GM12878 (cell line): ENCODE data around the gene OR13A1. TPM values are rescaled to one million over a fixed set of nuclear protein-coding genes. Genes with fewer than 3 reads are reported as not detected.

Experiments used
- ATAC-seq: fragments of 200-7000 bp; cut with Tn5 transposase; 3 replicates; pipeline ENCODE4 v1.9.1; 2020; ENCODE audit warnings: mild to moderate bottlenecking, moderate library complexity
- BruUV-seq: library from RNA; stranded (reverse); fragments of 400-500 nt; replicated peaks from 2 replicates; lab custom pipeline; 2021; lab: Mats Ljungman, UMichigan
- CTCF ChIA-PET: fragments of 300-600 bp; sonication (Branson Sonifier 250); formaldehyde crosslinking; extraction: SDS; loops from one replicate; lab custom pipeline; 2021; ENCODE audit warnings: inconsistent platforms; lab: Yijun Ruan, JAX
- POLR2A ChIA-PET: fragments of 350-600 bp; formaldehyde crosslinking; extraction: SDS; loops from one replicate; lab custom pipeline; 2021; ENCODE audit warnings: inconsistent platforms; lab: Charles Lee
- RAD21 ChIA-PET: fragments of 300-600 bp; sonication (Branson Sonifier 250); formaldehyde crosslinking; loops from one replicate; lab custom pipeline; 2023; ENCODE audit warnings: antibody characterized with exemption; ENCODE audit not compliant: unreplicated experiment; lab: Charles Lee
- SMC1A ChIA-PET: fragments of 300-600 bp; sonication (Branson Sonifier 250); formaldehyde crosslinking; loops from one replicate; lab custom pipeline; 2023; ENCODE audit not compliant: unreplicated experiment, uncharacterized antibody; lab: Charles Lee
- DNase-seq: peaks from one replicate; pipeline ENCODE4 v3.0.0-alpha.2; 2011; ENCODE audit warnings: low read depth, low spot score
- FAIRE-seq: peaks from 3 replicates; lab custom pipeline; 2011; peaks lifted over from hg19 to GRCh38; lab: Jason Lieb, UNC
- H2AFZ ChIP-seq: 2 replicates; pipeline ENCODE4 v1.6.0; 2011; ENCODE audit warnings: low read depth, low read length, control low read depth; ENCODE audit not compliant: control insufficient read depth
- H3K27ac ChIP-seq: 2 replicates; pipeline ENCODE4 v1.5.1; 2011; ENCODE audit warnings: control low read depth; ENCODE audit not compliant: control insufficient read depth, insufficient read depth
- H3K27me3 ChIP-seq, 2 experiments: replicated peaks in 1 of 2; 2 replicates each; pipeline versions ENCODE4 v1.6.0 to v1.6.1; 2011; ENCODE audit warnings: low read length in 1 of 2; ENCODE audit not compliant: control insufficient read depth in 2 of 2, insufficient read depth in 2 of 2
- H3K36me3 ChIP-seq, 2 experiments: 2 replicates each; pipeline ENCODE4 v1.5.1; 2011; ENCODE audit warnings: low read length in 1 of 2; ENCODE audit not compliant: control insufficient read depth in 2 of 2, insufficient read depth in 2 of 2
- H3K4me1 ChIP-seq: 2 replicates; pipeline ENCODE4 v1.6.1; 2011; ENCODE audit warnings: mild to moderate bottlenecking, low read length, moderate library complexity, mixed read lengths; ENCODE audit not compliant: control insufficient read depth, insufficient read depth
- H3K4me2 ChIP-seq: 2 replicates; pipeline ENCODE4 v1.6.0; 2011; ENCODE audit warnings: control low read depth; ENCODE audit not compliant: control insufficient read depth, insufficient read depth
- H3K4me3 ChIP-seq: fragments of 200-600 bp; sonication (generic); 2 replicates; pipeline ENCODE4 v1.5.1; 2016
- H3K79me2 ChIP-seq: 2 replicates; pipeline ENCODE4 v1.6.0; 2011; ENCODE audit warnings: low read length; ENCODE audit not compliant: control insufficient read depth, insufficient read depth
- H3K9ac ChIP-seq: 2 replicates; pipeline ENCODE4 v1.8.0; 2011; ENCODE audit warnings: low read length, control low read depth, mixed read lengths; ENCODE audit not compliant: control insufficient read depth, insufficient read depth
- H3K9me3 ChIP-seq: replicated peaks from 3 replicates; pipeline ENCODE4 v1.5.1; 2011; ENCODE audit warnings: mild to moderate bottlenecking, low read length; ENCODE audit not compliant: control insufficient read depth, insufficient read depth
- H4K20me1 ChIP-seq: 2 replicates; pipeline ENCODE4 v1.6.0; 2011; ENCODE audit not compliant: control insufficient read depth, insufficient read depth
- ATF2 ChIP-seq: IDR thresholded peaks from 2 replicates; pipeline ENCODE4 v1.6.1; 2012; ENCODE audit warnings: low read length, inconsistent platforms
- ATF7 ChIP-seq: fragments of 450-650 bp; IDR thresholded peaks from 2 replicates; pipeline ENCODE4 v1.6.1; 2016; ENCODE audit warnings: low read depth, mild to moderate bottlenecking
- CEBPZ ChIP-seq: fragments of 150-350 bp; IDR thresholded peaks from 2 replicates; pipeline ENCODE4 v1.6.1; 2016; ENCODE audit warnings: low read depth, low read length
- DPF2 ChIP-seq: fragments of 450-650 bp; IDR thresholded peaks from 2 replicates; pipeline ENCODE4 v1.6.1; 2017; ENCODE audit warnings: mild to moderate bottlenecking
- ELK1 ChIP-seq: IDR thresholded peaks from 2 replicates; pipeline ENCODE4 v1.6.1; 2012; ENCODE audit warnings: low read depth, low read length, improper control_type of control experiment
- EP300 ChIP-seq, 2 experiments: fragments of 150-350 bp in 1 of 2; IDR thresholded peaks; 2 replicates each; pipeline ENCODE4 v1.6.1; 2011 to 2012; ENCODE audit warnings: low read depth in 2 of 2, low read length in 2 of 2, borderline replicate concordance in 1 of 2, improper control_type of control experiment in 1 of 2, inconsistent platforms in 1 of 2; ENCODE audit not compliant: control insufficient read depth in 1 of 2
- IKZF1 ChIP-seq: fragments of 450-650 bp; conservative IDR thresholded peaks from 2 replicates; pipeline ENCODE4 v1.6.1; 2017; ENCODE audit warnings: antibody characterized with exemption, mild to moderate bottlenecking
- MLLT1 ChIP-seq: fragments of 450-650 bp; IDR thresholded peaks from 2 replicates; pipeline ENCODE4 v1.6.1; 2016; ENCODE audit warnings: mild to moderate bottlenecking
- MYC ChIP-seq: IDR thresholded peaks from 2 replicates; pipeline ENCODE4 v1.6.1; 2011; ENCODE audit warnings: mild to moderate bottlenecking, low read length, moderate library complexity, inconsistent platforms; ENCODE audit not compliant: insufficient read depth, insufficient replicate concordance, insufficient read length, severe bottlenecking
- ZBTB11 ChIP-seq: fragments of 450-650 bp; formaldehyde crosslinking; IDR thresholded peaks from 2 replicates; pipeline ENCODE4 v1.5.0; 2022; ENCODE audit warnings: mild to moderate bottlenecking, missing genetic modification characterization
- ZSCAN29 ChIP-seq: fragments of 450-650 bp; IDR thresholded peaks from 2 replicates; pipeline ENCODE4 v1.6.1; 2017; ENCODE audit warnings: mild to moderate bottlenecking, moderate library complexity
- WGBS: methylation state at CpG from one replicate; pipeline ENCODE4 v1.1.6; 2016; ENCODE audit warnings: low lambda C conversion rate; ENCODE audit not compliant: insufficient replicate concordance, insufficient coverage; ENCODE audit errors: missing lambda C conversion rate; 5-methylcytosine and 5-hydroxymethylcytosine counted together
- in situ Hi-C: fragments of 300-500 bp; cut with MboI; formaldehyde crosslinking; loops from 9 replicates; pipeline ENCODE4 v1.14.3; 2018; ENCODE audit warnings: mixed read lengths
- intact Hi-C: fragments of 100-400 bp; cut with micrococcal nuclease; formaldehyde crosslinking; loops from one replicate; pipeline ENCODE4 v1.14.2; 2022; ENCODE audit not compliant: unreplicated experiment
- polyA plus RNA-seq, 11 experiments: library from polyadenylated mRNA; depleted of rRNA in 4 of 11; unstranded in 6 of 11; stranded (reverse) in 5 of 11; fragments of >200 nt; fragmentation: Nextera tagmentation in 4 of 11; fragmentation: Illumina TruSeq in 1 of 11; extraction: Ambion mirVana in 4 of 11; extraction: Trizol in 1 of 11; gene quantifications; 1 replicate in 1 of 11; 2 replicates in 10 of 11; pipeline versions ENCODE4 v1.2.1 to v1.2.3, GENCODE V29; 2011 to 2016; ENCODE audit warnings: inconsistent platforms in 2 of 11, missing spikeins in 2 of 11, low read depth in 1 of 11
- total RNA-seq, 4 experiments: library from RNA; depleted of rRNA in 3 of 4; stranded (reverse); fragments of >200 nt in 3 of 4; fragmentation: Illumina TruSeq in 1 of 4; extraction: Trizol in 1 of 4; gene quantifications; 2 replicates each; pipeline versions ENCODE4 v1.2.1 to v1.2.3, GENCODE V29; 2013 to 2021
- TF ChIP-seq, protein P1 (sequence below): IDR thresholded peaks from 2 replicates; pipeline ENCODE4 v1.6.1; 2011; ENCODE audit warnings: low read depth, mild to moderate bottlenecking, low read length, moderate library complexity, borderline replicate concordance; ENCODE audit errors: extremely low read depth

The OR13A1 gene
- total and polyA plus RNA-seq, 10 of the 15 experiments (the other 5 are each of a cell fraction or from before 2014, with no cell fraction given) = 0.14 to 0.56 (median 0.27) TPM; not detected in 1

GRCh38 chr10:45339894-45340293 is 24.5 kb upstream of the OR13A1 start:
- Histone ChIP-seq H3K27me3 (no peaks in the 10 kb centered on the region), H3K4me1 (no peaks in the 10 kb centered on the region), H3K9me3 (no peaks in the 10 kb centered on the region; the same call in 2 of the 3 replicates), H2AFZ (no peak overlapping the region), H3K36me3 (no peaks in the 10 kb centered on the region), H3K4me2 (no peak overlapping the region), H3K79me2 (no peaks in the 10 kb centered on the region), H3K27ac (no peak overlapping the region), H3K4me3 (no peak overlapping the region), H4K20me1 (no peaks in the 10 kb centered on the region), H3K9ac (no peak overlapping the region)
- ChIA-PET POLR2A (no interaction called here), RAD21 (no interaction called here), CTCF (no interaction called here), SMC1A (no interaction called here)
- ATAC-seq = no peak
- intact Hi-C loops (no loop called here), in situ Hi-C loops (no loop called here)
- no TSS peak for BruUV-seq
- 90% methylated on average over 1 of the region's 1 CpG for WGBS
- no peak for DNase-seq
- FAIRE-seq = no peak
- no peak for TF ChIP-seq ATF7
- no peak for TF ChIP-seq DPF2
- TF ChIP-seq MLLT1 = no peak
- TF ChIP-seq ZSCAN29 = no peak
- no peak for TF ChIP-seq MYC
- no peak for TF ChIP-seq CEBPZ
- no peak for TF ChIP-seq IKZF1
- no peak for TF ChIP-seq ATF2
- no peak for TF ChIP-seq ZBTB11 (CRISPR knock-in tag)
- TF ChIP-seq, protein P1, sequence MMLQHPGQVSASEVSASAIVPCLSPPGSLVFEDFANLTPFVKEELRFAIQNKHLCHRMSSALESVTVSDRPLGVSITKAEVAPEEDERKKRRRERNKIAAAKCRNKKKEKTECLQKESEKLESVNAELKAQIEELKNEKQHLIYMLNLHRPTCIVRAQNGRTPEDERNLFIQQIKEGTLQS = no peak
- no peak for TF ChIP-seq EP300 (IDR thresholded peaks at IDR 0.05; ENCODE audit: borderline replicate concordance in 1 of 2, control insufficient read depth in 1 of 2, low read depth in 2 of 2, low read length in 2 of 2)
- TF ChIP-seq ELK1 = no peak
